Hepatocyte (in vitro differentiated cells): Measurements from ENCODE around the gene ANKRD35.

ENCODE experiments used
- EZH2 ChIP-seq: fragments of 200-600 bp; sonication (generic); IDR thresholded peaks from 2 replicates; pipeline ENCODE4 v1.6.1; 2016; ENCODE audit warnings: antibody characterized with exemption, mild to moderate bottlenecking, borderline replicate concordance
- EZH2phosphoT487 ChIP-seq: fragments of 200-600 bp; sonication (generic); IDR thresholded peaks from one replicate; pipeline ENCODE4 v1.6.1; 2018; ENCODE audit warnings: antibody characterized with exemption, mild to moderate bottlenecking, low read depth, moderate library complexity; ENCODE audit not compliant: unreplicated experiment, severe bottlenecking
- TF ChIP-seq, protein P1 (sequence below): fragments of 200-600 bp; sonication (generic); IDR thresholded peaks from 2 replicates; pipeline ENCODE4 v1.5.1; 2016; ENCODE audit warnings: antibody characterized with exemption, mild to moderate bottlenecking; ENCODE audit not compliant: poor library complexity

DNA sequence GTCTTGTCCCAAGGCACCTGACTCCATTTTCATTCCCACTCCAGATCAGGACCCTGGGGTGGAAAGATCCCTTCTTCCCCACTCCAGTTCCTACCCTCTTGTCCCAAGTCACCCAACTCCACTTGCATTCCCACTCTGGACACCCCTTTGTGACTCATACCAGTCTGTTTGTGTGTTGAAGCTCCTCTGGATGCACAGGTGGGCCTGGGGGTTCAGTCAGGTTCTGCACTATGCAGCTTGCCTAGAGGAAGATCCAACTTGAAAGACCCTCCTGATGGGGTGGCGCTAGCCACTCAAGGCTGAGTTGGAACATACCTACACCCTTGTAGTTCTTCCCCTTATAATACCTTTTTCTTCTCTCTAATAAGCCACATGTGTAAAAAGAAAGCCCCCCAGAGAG, 9.8 kb upstream of the ANKRD35 start:
- TF ChIP-seq, protein P1, sequence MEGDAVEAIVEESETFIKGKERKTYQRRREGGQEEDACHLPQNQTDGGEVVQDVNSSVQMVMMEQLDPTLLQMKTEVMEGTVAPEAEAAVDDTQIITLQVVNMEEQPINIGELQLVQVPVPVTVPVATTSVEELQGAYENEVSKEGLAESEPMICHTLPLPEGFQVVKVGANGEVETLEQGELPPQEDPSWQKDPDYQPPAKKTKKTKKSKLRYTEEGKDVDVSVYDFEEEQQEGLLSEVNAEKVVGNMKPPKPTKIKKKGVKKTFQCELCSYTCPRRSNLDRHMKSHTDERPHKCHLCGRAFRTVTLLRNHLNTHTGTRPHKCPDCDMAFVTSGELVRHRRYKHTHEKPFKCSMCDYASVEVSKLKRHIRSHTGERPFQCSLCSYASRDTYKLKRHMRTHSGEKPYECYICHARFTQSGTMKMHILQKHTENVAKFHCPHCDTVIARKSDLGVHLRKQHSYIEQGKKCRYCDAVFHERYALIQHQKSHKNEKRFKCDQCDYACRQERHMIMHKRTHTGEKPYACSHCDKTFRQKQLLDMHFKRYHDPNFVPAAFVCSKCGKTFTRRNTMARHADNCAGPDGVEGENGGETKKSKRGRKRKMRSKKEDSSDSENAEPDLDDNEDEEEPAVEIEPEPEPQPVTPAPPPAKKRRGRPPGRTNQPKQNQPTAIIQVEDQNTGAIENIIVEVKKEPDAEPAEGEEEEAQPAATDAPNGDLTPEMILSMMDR = no peak
- TF ChIP-seq EZH2phosphoT487 (no peak), EZH2 (no peak)
